Islet precursor cell (in vitro differentiated cells): ENCODE data around the gene APH1A.
"Not testable (repeated sequence)": the region's sequence is repeated elsewhere in the genome, so short reads cannot be mapped to it uniquely, and the experiment has no call there.

Experiments used
- DNase-seq: peaks from one replicate; pipeline ENCODE4 v3.0.0-alpha.2; 2018

The APH1A gene

GRCh38 chr1:150232921-150233320 is 35.9 kb downstream of the APH1A start:
- DNase-seq: not testable (repeated sequence)

GRCh38 chr1:150228246-150228645 is 40.6 kb downstream of the APH1A start:
- DNase-seq: not testable (repeated sequence)

GRCh38 chr1:150227228-150227627 is 41.6 kb downstream of the APH1A start:
- DNase-seq: no peak

GRCh38 chr1:150226486-150226885 is 42.3 kb downstream of the APH1A start:
- DNase-seq: no peak

- DNase-seq: no peak
These were observed 43.3 kb downstream of the APH1A start for GRCh38 chr1:150225546-150225945.

GRCh38 chr1:150224983-150225382 is 43.8 kb downstream of the APH1A start:
- DNase-seq: no peak

GRCh38 chr1:150221552-150221951 is 47.3 kb downstream of the APH1A start:
- no peak for DNase-seq

GRCh38 chr1:150215855-150216254 is 53.0 kb downstream of the APH1A start:
- not testable (repeated sequence) for DNase-seq
